ENCODE measurements around the gene HUS1.
A peak's percentile ranks its signal among the peaks of the same experiment; 100 is the strongest.

The HUS1 gene

GRCh38 chr7:47973739-47974138, 5.7 kb downstream of the HUS1 start:
- Histone ChIP-seq H2AK5ac (ENCODE audit: low read length, severe bottlenecking) (no peak overlapping the region), H3K27me3 (ENCODE audit: control insufficient read depth in 1 of 2, insufficient read depth in 1 of 2, low read length in 2 of 2) (no peaks in the 10 kb centered on the region), H3K27ac (ENCODE audit: low read length, poor library complexity, severe bottlenecking) (no peak overlapping the region), H3K18ac (ENCODE audit: low read depth in 1 of 2, low read length in 2 of 2) (no peak overlapping the region), H3K9me3 (ENCODE audit: control insufficient read depth, low read length) (no peaks in the 10 kb centered on the region), H3K79me1 (replicated peaks; ENCODE audit: low read length, poor library complexity, severe bottlenecking) (peaks cover 28% of the 10 kb centered on the region), H3K4me2 (ENCODE audit: low read length, poor library complexity, severe bottlenecking) (no peak overlapping the region), H3K9ac (ENCODE audit: low read length) (no peak overlapping the region), H3K36me3 (ENCODE audit: control insufficient read depth in 1 of 2, insufficient read depth in 2 of 2, low read depth in 1 of 2, low read length in 2 of 2) (peaks cover 37 to 78% of the 10 kb centered on the region in 2 experiments), H3K4me1 (ENCODE audit: control insufficient read depth, insufficient read depth, low read depth, low read length) (peaks cover 3% of the 10 kb centered on the region), H4K91ac (ENCODE audit: low read length) (no peak overlapping the region), H4K8ac (ENCODE audit: low read length) (no peak overlapping the region), H3K23ac (ENCODE audit: low read length in 2 of 2) (no peak overlapping the region), H3K4me3 (ENCODE audit: insufficient read depth in 1 of 2, low read depth in 1 of 2, low read length in 2 of 2) (no peak overlapping the region), H2BK12ac (ENCODE audit: low read length in 2 of 2) (no peak overlapping the region), H2BK5ac (ENCODE audit: low read depth, low read length, poor library complexity, severe bottlenecking) (no peak overlapping the region), H3K4ac (ENCODE audit: low read depth in 1 of 2, low read length in 2 of 2) (no peak overlapping the region), H2BK120ac (ENCODE audit: low read depth, low read length) (no peak overlapping the region), H3K14ac (ENCODE audit: low read length in 2 of 2) (no peak overlapping the region), H2AFZ (ENCODE audit: low read depth, low read length) (no peak overlapping the region), H2BK15ac (ENCODE audit: low read depth, poor library complexity, severe bottlenecking) (no peak overlapping the region)
- WGBS: 100% methylated on average over 1 of the region's 1 CpG
- DNase-seq: no peak

GRCh38 chr7:47970761-47971160, 8.7 kb downstream of the HUS1 start:
- Histone ChIP-seq H4K91ac (ENCODE audit: low read length) (no peak overlapping the region), H2BK5ac (ENCODE audit: low read depth, low read length, poor library complexity, severe bottlenecking) (no peak overlapping the region), H3K23ac (ENCODE audit: low read length in 2 of 2) (no peak overlapping the region), H2AK5ac (ENCODE audit: low read length, severe bottlenecking) (no peak overlapping the region), H3K79me1 (replicated peaks; ENCODE audit: low read length, poor library complexity, severe bottlenecking) (peaks cover 32% of the 10 kb centered on the region), H2BK12ac (ENCODE audit: low read length in 2 of 2) (no peak overlapping the region), H3K18ac (ENCODE audit: low read depth in 1 of 2, low read length in 2 of 2) (no peak overlapping the region), H3K4me3 (ENCODE audit: insufficient read depth in 1 of 2, low read depth in 1 of 2, low read length in 2 of 2) (no peak overlapping the region), H3K9me3 (ENCODE audit: control insufficient read depth, low read length) (no peaks in the 10 kb centered on the region), H2BK120ac (ENCODE audit: low read depth, low read length) (no peak overlapping the region), H3K9ac (ENCODE audit: low read length) (peak overlapping the region; percentile 35), H4K8ac (ENCODE audit: low read length) (no peak overlapping the region), H3K4me2 (ENCODE audit: low read length, poor library complexity, severe bottlenecking) (no peak overlapping the region), H3K27me3 (ENCODE audit: control insufficient read depth in 1 of 2, insufficient read depth in 1 of 2, low read length in 2 of 2) (no peaks in the 10 kb centered on the region), H3K4ac (ENCODE audit: low read depth in 1 of 2, low read length in 2 of 2) (no peak overlapping the region), H3K27ac (ENCODE audit: low read length, poor library complexity, severe bottlenecking) (no peak overlapping the region), H2BK15ac (ENCODE audit: low read depth, poor library complexity, severe bottlenecking) (no peak overlapping the region), H3K14ac (ENCODE audit: low read length in 2 of 2) (no peak overlapping the region), H3K36me3 (ENCODE audit: control insufficient read depth in 1 of 2, insufficient read depth in 2 of 2, low read depth in 1 of 2, low read length in 2 of 2) (peaks cover 47 to 84% of the 10 kb centered on the region in 2 experiments), H3K4me1 (ENCODE audit: control insufficient read depth, insufficient read depth, low read depth, low read length) (peaks cover 2% of the 10 kb centered on the region), H2AFZ (ENCODE audit: low read depth, low read length) (no peak overlapping the region)
- WGBS: no CpG with 5 or more reads among the region's 1 CpG
- no peak for DNase-seq

GRCh38 chr7:47968847-47969774, 10.3 kb downstream of the HUS1 start:
- no peak overlapping the region for H3K9ac ChIP-seq (ENCODE audit: low read length)
- H3K36me3 ChIP-seq (ENCODE audit: control insufficient read depth in 1 of 2, insufficient read depth in 2 of 2, low read depth in 1 of 2, low read length in 2 of 2): peaks cover 47 to 85% of the 10 kb centered on the region in 2 experiments
- H2BK5ac ChIP-seq (ENCODE audit: low read depth, low read length, poor library complexity, severe bottlenecking): no peak overlapping the region
- H4K8ac ChIP-seq (ENCODE audit: low read length): no peak overlapping the region
- 53% methylated on average over 5 of the region's 5 CpGs for WGBS
- H3K4me2 ChIP-seq (ENCODE audit: low read length, poor library complexity, severe bottlenecking): no peak overlapping the region
- H3K23ac ChIP-seq (ENCODE audit: low read length in 2 of 2): no peak overlapping the region
- H3K27me3 ChIP-seq (ENCODE audit: control insufficient read depth in 1 of 2, insufficient read depth in 1 of 2, low read length in 2 of 2): no peaks in the 10 kb centered on the region
- no peak overlapping the region for H2AFZ ChIP-seq (ENCODE audit: low read depth, low read length)
- no peak overlapping the region for H3K4me3 ChIP-seq (ENCODE audit: insufficient read depth in 1 of 2, low read depth in 1 of 2, low read length in 2 of 2)
- H3K79me1 ChIP-seq (replicated peaks; ENCODE audit: low read length, poor library complexity, severe bottlenecking): peaks cover 28% of the 10 kb centered on the region
- peak; percentile 71 for DNase-seq
- H4K91ac ChIP-seq (ENCODE audit: low read length): no peak overlapping the region
- no peak overlapping the region for H3K4ac ChIP-seq (ENCODE audit: low read depth in 1 of 2, low read length in 2 of 2)
- H3K14ac ChIP-seq (ENCODE audit: low read length in 2 of 2): no peak overlapping the region
- H3K18ac ChIP-seq (ENCODE audit: low read depth in 1 of 2, low read length in 2 of 2): no peak overlapping the region
- H3K4me1 ChIP-seq (ENCODE audit: control insufficient read depth, insufficient read depth, low read depth, low read length): peaks cover 2% of the 10 kb centered on the region
- H2BK120ac ChIP-seq (ENCODE audit: low read depth, low read length): no peak overlapping the region
- no peak overlapping the region for H2BK15ac ChIP-seq (ENCODE audit: low read depth, poor library complexity, severe bottlenecking)
- no peak overlapping the region for H3K27ac ChIP-seq (ENCODE audit: low read length, poor library complexity, severe bottlenecking)
- H2AK5ac ChIP-seq (ENCODE audit: low read length, severe bottlenecking): peak overlapping the region; percentile 78
- no peaks in the 10 kb centered on the region for H3K9me3 ChIP-seq (ENCODE audit: control insufficient read depth, low read length)
- H2BK12ac ChIP-seq (ENCODE audit: low read length in 2 of 2): peak overlapping the region in 1 of 2 experiments; percentile 60

GRCh38 chr7:47967708-47968107, 11.7 kb downstream of the HUS1 start:
- no peak overlapping the region for H3K23ac ChIP-seq (ENCODE audit: low read length in 2 of 2)
- H2AK5ac ChIP-seq (ENCODE audit: low read length, severe bottlenecking): no peak overlapping the region
- no peaks in the 10 kb centered on the region for H3K9me3 ChIP-seq (ENCODE audit: control insufficient read depth, low read length)
- peaks cover 42 to 85% of the 10 kb centered on the region in 2 experiments for H3K36me3 ChIP-seq (ENCODE audit: control insufficient read depth in 1 of 2, insufficient read depth in 2 of 2, low read depth in 1 of 2, low read length in 2 of 2)
- peaks cover 2% of the 10 kb centered on the region for H3K4me1 ChIP-seq (ENCODE audit: control insufficient read depth, insufficient read depth, low read depth, low read length)
- no peak overlapping the region for H3K9ac ChIP-seq (ENCODE audit: low read length)
- no peak overlapping the region for H3K14ac ChIP-seq (ENCODE audit: low read length in 2 of 2)
- H2BK120ac ChIP-seq (ENCODE audit: low read depth, low read length): no peak overlapping the region
- no peaks in the 10 kb centered on the region for H3K27me3 ChIP-seq (ENCODE audit: control insufficient read depth in 1 of 2, insufficient read depth in 1 of 2, low read length in 2 of 2)
- WGBS: 20% methylated on average over 1 of the region's 2 CpGs
- no peak overlapping the region for H3K27ac ChIP-seq (ENCODE audit: low read length, poor library complexity, severe bottlenecking)
- H2BK12ac ChIP-seq (ENCODE audit: low read length in 2 of 2): no peak overlapping the region
- H3K4me2 ChIP-seq (ENCODE audit: low read length, poor library complexity, severe bottlenecking): no peak overlapping the region
- H3K4me3 ChIP-seq (ENCODE audit: insufficient read depth in 1 of 2, low read depth in 1 of 2, low read length in 2 of 2): no peak overlapping the region
- no peak for DNase-seq
- H2BK15ac ChIP-seq (ENCODE audit: low read depth, poor library complexity, severe bottlenecking): no peak overlapping the region
- H2AFZ ChIP-seq (ENCODE audit: low read depth, low read length): no peak overlapping the region
- no peak overlapping the region for H3K4ac ChIP-seq (ENCODE audit: low read depth in 1 of 2, low read length in 2 of 2)
- H2BK5ac ChIP-seq (ENCODE audit: low read depth, low read length, poor library complexity, severe bottlenecking): no peak overlapping the region
- H4K91ac ChIP-seq (ENCODE audit: low read length): no peak overlapping the region
- peaks cover 24% of the 10 kb centered on the region for H3K79me1 ChIP-seq (replicated peaks; ENCODE audit: low read length, poor library complexity, severe bottlenecking)
- H4K8ac ChIP-seq (ENCODE audit: low read length): no peak overlapping the region
- no peak overlapping the region for H3K18ac ChIP-seq (ENCODE audit: low read depth in 1 of 2, low read length in 2 of 2)

Measured in mesenchymal stem cell (in vitro differentiated cells and primary cell).